Myocyte (in vitro differentiated cells): ENCODE results near the gene ARHGEF3. TPM values are rescaled to one million over a fixed set of nuclear protein-coding genes. Genes with fewer than 3 reads are reported as not detected.
A peak's percentile ranks its signal among the peaks of the same experiment; 100 is the strongest.

Experiments
- DNase-seq: peaks from one replicate; pipeline ENCODE4 v3.0.0-alpha.2; 2012; ENCODE audit warnings: low read depth
- total RNA-seq: library from RNA; depleted of rRNA; stranded (reverse); fragments of >200 nt; gene quantifications from 2 replicates; pipeline ENCODE4 v1.2.3, GENCODE V29; 2014

The ARHGEF3 gene
- total RNA-seq, 1 donor from 2014 or later = 16.8 TPM

GRCh38 chr3:56823421-56823926 is 21.7 kb upstream of the ARHGEF3 start:
- DNase-seq = no peak

- DNase-seq = no peak
These were observed 20.8 kb upstream of the ARHGEF3 start for GRCh38 chr3:56822501-56822900.

GRCh38 chr3:56819016-56819809 is 17.5 kb upstream of the ARHGEF3 start:
- no peak for DNase-seq

GRCh38 chr3:56818156-56818985 is 16.6 kb upstream of the ARHGEF3 start:
- DNase-seq = no peak

GRCh38 chr3:56817646-56818045 is 15.9 kb upstream of the ARHGEF3 start:
- DNase-seq = peak; percentile 51

GRCh38 chr3:56816061-56816460 is 14.3 kb upstream of the ARHGEF3 start:
- DNase-seq = no peak

- DNase-seq = no peak
These were observed 13.8 kb upstream of the ARHGEF3 start for GRCh38 chr3:56815589-56815988.

GRCh38 chr3:56813653-56813960 is 11.9 kb upstream of the ARHGEF3 start:
- DNase-seq = no peak

- DNase-seq = peak; percentile 30
These were observed 11.3 kb upstream of the ARHGEF3 start for GRCh38 chr3:56812754-56813652.

GRCh38 chr3:56811546-56812202 is 9.9 kb upstream of the ARHGEF3 start:
- no peak for DNase-seq

- no peak for DNase-seq
These were observed 9.1 kb upstream of the ARHGEF3 start for GRCh38 chr3:56810577-56811545.

GRCh38 chr3:56806407-56806806 is 4.7 kb upstream of the ARHGEF3 start:
- peak; percentile 29 for DNase-seq

GRCh38 chr3:56802790-56803189 is 1.0 kb upstream of the ARHGEF3 start:
- no peak for DNase-seq

GRCh38 chr3:56802378-56802745 is 613 bp upstream of the ARHGEF3 start:
- no peak for DNase-seq

GRCh38 chr3:56800832-56801661 is 702 bp downstream of the ARHGEF3 start:
- no peak for DNase-seq

- DNase-seq = no peak
These were observed 1.5 kb downstream of the ARHGEF3 start for GRCh38 chr3:56800130-56800831.

GRCh38 chr3:56799251-56799882 is 2.4 kb downstream of the ARHGEF3 start:
- DNase-seq = peak; percentile 79

GRCh38 chr3:56796996-56797395 is 4.8 kb downstream of the ARHGEF3 start:
- DNase-seq = no peak
